HG03159 (cell line): Measurements from ENCODE around the gene LRRC34.

Source experiments
- ATAC-seq: cut with Tn5 transposase; IDR thresholded peaks from one replicate; pipeline ENCODE4 v1.9.1; 2021; ENCODE audit warnings: mild to moderate bottlenecking, moderate library complexity; ENCODE audit not compliant: unreplicated experiment

Gene LRRC34

GRCh38 chr3:169815590-169816150, 3.0 kb upstream of the LRRC34 start:
- no peak for ATAC-seq

- ATAC-seq = peak; percentile 91
Observed at GRCh38 chr3:169813757-169814517, 1.2 kb upstream of the LRRC34 start.

- ATAC-seq = no peak
Observed at GRCh38 chr3:169813278-169813677, 574 bp upstream of the LRRC34 start.

- peak; percentile 3 for ATAC-seq
Observed at GRCh38 chr3:169811631-169812331, 923 bp downstream of the LRRC34 start.

DNA sequence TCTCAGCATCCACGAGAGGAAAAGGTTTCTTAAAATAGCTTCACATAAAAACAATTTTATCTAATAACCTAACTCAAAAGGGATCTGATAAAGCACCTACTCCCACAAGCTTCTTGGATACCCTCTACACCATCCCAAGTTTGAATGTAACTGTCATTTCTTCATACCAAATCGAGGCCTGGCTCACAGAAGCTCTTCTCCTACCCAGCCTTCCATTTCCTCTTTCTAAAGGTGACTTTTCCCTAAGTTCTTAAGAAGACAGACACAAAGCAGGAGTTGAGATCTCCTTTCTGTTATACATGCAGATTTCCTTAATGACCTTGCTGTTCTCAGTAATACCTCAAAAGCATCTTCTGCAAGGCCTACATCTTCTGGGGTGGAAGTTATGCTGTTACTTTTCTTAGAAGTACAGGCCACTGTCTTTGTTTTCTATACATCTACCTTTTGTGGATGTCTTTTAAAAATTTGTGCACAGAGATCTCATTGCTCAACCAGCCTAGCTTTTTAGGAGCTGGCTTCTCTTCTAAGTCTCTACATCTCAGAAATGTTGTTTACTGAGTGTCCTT, 3.4 kb downstream of the LRRC34 start:
- ATAC-seq = no peak

DNA sequence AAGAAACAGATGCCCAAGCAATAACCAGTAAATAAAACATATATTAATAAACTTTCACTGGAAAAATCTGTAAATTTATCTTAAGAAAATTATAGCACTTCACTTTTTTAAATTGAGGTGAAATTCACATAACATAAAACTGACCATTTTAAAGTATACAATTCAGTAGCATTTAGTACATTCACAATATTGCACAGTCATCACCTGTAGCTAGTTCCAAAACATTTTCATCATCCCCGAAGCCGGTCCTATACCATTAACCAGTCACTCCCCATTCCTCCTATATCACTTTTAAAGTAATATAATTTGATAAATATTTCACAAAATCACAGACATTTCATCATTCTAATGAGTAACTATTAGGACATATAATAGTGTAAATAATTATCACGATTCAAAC, 8.0 kb downstream of the LRRC34 start:
- ATAC-seq = no peak

DNA sequence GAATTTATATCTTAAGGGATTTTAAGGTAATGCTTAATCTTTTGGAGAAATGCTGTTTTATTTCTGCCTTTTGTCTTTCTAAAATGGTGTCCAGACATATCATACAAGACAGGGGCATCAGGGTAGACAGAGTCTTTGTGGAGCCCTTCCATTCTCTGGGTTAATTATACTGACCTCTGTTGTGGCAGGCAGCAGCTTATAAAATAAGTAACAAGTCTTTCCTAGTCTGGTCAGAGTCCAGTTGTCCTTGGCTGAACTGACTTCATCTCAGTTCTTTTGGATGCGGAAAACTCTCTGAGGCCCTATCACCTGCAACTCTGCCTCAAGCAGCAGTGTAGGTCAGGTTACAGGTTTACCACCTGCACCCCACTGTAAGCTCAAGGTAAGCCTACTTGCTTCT, 20.3 kb downstream of the LRRC34 start:
- ATAC-seq = no peak

- no peak for ATAC-seq
Observed at GRCh38 chr3:169790687-169791429, 21.8 kb downstream of the LRRC34 start.

GRCh38 chr3:169790219-169790618, 22.5 kb downstream of the LRRC34 start:
- ATAC-seq = no peak

DNA sequence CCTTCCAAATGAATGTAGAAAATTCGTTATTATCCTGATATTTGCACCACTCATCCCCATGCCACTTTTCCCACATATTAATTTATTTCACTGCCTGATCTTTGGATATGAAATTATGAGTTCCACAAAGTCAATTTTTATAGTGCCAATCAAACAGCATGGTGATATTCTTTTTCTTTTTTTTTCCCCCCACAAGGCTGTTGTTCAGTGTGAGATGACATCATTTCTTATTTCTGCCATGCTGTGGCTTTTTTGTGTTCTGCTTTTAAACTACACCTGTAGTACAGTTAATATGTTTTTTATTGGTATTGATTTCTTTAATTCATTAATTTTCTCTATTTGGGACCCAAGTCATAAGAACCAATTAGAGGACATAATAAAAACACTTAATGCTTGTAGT, 24.9 kb downstream of the LRRC34 start:
- ATAC-seq = no peak

GRCh38 chr3:169787120-169787519, 25.6 kb downstream of the LRRC34 start:
- ATAC-seq = no peak

DNA sequence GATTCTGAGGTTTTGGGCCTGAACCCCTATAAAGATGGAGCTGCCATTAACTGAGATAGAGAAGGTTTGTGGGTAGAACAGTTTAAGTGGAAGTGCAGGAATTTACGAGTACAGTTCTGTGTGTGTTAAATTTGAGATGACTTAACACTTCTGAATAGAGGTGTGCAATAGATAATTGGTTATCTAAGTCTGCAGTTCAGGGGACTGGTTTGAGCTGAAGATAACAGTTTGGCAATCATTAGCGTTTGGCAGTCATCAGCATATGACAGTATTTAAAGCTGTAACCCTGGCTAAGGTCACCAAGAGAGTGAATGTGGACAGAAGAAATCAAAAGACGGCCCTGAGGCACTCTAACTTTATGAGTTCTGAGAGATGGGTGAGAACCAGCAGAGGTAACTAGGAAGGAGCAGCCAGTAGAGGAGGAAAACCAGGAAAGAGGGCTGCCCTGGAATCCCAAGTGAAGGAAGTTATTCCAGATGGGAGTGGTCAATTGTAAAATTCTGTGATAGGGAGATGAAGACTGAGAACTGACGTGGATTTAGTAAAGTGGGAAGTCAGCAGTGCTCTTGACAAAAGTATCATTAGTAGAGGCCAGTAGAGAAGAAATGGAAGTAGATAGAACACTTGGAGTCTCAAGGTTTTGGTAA, 31.4 kb downstream of the LRRC34 start:
- no peak for ATAC-seq

DNA sequence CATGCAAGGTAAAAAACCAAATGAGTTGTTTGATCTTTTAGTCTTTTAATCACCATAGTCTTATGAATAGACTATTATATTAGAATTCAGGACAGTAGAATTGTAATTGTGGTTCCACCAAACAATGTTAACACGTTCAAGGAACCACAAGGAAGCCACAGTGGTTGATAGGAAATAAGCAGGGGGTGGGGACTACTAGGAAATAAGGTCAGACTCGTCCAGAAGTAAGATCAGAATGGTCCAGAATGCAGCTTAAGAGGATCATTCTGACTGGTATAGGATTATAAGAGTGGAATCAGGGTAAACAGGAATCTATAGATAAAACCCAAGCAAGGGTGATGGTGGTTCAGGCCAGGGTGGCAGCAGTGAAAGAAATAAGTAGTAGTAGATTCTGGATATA, 32.0 kb downstream of the LRRC34 start:
- no peak for ATAC-seq

GRCh38 chr3:169777822-169778221, 34.9 kb downstream of the LRRC34 start:
- no peak for ATAC-seq

DNA sequence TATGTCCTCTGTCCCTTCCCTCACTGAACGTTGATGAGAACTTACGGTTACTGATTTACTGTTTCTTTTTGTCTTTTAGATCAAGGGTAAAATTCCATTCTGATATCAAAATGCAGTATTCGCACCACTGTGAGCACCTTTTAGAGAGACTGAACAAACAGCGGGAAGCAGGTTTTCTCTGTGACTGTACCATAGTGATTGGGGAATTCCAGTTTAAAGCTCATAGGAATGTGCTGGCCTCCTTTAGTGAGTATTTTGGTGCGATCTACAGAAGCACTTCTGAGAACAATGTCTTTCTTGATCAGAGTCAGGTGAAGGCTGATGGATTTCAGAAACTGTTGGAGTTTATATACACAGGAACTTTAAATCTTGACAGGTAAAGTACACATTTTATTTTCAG, 38.5 kb downstream of the LRRC34 start:
- ATAC-seq = no peak

DNA sequence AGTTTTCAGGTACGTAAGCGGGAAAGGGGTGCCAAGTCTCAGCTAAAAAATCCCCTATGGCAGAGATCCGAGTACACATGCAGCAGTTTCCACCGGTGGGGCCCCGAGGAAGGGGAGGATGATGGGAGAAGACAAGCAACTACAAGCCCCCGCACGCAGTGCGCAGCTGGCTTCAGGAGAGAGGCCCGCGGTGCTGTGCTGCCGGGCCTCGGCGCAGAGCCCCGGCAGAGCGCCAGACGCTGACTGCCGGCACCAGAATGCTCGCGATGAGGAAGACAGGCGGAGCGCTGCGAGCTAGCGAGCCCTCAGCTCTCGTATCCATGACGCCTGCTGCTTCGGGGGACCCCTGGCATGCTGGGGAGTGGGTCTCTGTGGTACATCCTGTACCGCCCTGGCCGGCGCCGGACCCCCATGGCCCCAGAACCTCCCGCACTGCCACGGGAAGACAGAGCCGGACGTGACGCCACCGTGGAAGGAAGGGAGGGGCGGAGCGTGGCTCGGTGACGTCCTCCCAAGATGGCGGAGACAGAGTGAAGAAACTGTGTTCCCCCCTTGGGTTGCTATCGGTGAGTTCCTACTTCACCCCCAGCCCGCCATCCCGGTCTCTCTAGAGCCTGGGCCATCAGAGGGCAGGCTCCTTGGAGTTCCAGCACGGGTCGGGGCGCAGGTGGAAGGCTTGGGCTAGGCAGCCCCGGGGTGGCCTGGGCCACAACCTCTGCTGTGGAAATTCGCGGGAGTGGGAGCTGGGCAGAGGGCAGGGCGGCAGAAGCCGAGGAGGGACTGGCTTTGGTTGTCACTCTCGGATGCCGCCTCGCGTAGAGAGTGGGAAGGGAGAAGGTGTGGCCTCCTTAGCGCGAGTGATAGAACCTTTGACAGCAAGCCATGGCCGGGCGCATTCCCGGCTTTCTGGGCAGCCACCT, 39.5 kb downstream of the LRRC34 start, which contains the start of gene MYNN:
Gene MYNN (plus strand): TSS at position 500 of the 920 bp plus-strand sequence. CDS start 900 bp downstream, outside the sequence.
- ATAC-seq = peak; percentile 87

- peak; percentile 5 for ATAC-seq
Observed at GRCh38 chr3:169772305-169772896, 40.3 kb downstream of the LRRC34 start.

DNA sequence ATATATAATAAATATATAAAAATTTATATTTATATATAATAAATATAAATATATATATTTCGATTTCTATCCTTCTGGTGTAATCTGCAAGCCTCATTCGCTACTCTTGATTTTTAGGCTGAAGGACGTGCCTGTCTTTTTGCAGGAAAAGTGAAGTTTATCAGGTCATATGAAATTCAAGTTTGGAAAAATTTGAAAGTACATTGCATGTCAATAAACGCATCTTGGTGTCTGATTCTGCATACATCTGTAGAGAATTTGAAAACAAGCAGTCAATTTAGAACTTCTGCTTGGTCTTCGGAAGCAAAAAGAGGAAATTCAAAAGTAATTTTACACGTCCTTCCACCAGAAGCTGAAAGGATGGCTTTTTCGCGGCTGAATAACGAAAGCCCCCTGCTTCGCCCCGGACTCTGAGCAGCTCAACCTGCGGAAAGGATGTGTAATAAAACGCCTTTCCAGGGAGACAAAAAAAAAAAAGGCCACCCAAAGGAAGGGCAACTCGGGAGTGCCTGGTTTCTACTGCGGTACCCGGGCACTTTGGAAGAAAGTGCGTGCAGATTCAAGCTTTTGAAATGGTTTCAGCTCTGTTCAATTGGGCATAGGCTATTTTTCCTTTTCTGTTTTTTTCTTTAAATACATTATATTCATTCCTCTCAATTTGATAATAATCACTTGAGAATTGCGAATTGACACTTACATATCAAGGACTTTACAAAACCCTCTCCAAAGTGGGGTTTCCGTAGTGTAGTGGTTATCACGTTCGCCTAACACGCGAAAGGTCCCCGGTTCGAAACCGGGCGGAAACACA, 41.0 kb downstream of the LRRC34 start:
- ATAC-seq = no peak
